ENCODE data around the gene SNED1.

SNED1 gene

DNA sequence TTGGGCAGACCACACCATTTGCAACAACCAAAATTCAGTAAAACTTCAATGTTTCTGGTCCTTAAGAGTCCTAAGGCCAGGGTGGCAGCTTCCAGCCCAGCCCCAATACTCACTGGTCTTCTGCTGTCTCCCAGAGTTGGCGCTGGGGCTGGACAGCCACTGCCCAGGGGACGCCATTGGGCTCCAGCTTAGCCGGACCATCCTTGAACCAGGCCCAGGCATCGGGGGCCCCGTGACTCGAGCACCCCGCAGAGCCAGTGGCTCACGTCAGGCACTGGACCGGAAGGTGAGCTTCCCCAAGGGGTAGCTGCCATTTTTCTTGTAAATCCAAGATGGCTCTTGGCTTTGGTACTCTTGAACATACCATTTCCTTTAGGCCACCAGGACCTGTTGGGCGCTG lies 21.8 kb downstream of the SNED1 start:
- peaks cover 4% of the 10 kb centered on the region; the same call in 1 of the 2 replicates for H3K9me3 ChIP-seq (ENCODE audit: insufficient read depth, low read depth, low read length)
- H3K9ac ChIP-seq (ENCODE audit: low read depth, low read length, poor library complexity, severe bottlenecking), result no peak overlapping the region
- no peak overlapping the region for H3K4me2 ChIP-seq (ENCODE audit: low read depth, low read length, poor library complexity, severe bottlenecking)
- no peaks in the 10 kb centered on the region for H3F3A ChIP-seq (ENCODE audit: low read depth)
- H3K27me3 ChIP-seq (ENCODE audit: insufficient read depth, low read length, poor library complexity, severe bottlenecking), result no peaks in the 10 kb centered on the region
- H3K79me2 ChIP-seq (ENCODE audit: insufficient read depth, low read length), result no peaks in the 10 kb centered on the region
- no peak for TF ChIP-seq EZH2phosphoT487 (IDR thresholded peaks at IDR 0.05; ENCODE audit: borderline replicate concordance)
- no peak for TF ChIP-seq CTCF (conservative IDR thresholded peaks at IDR 0.05; ENCODE audit: low read length)
- no peaks in the 10 kb centered on the region for H4K20me1 ChIP-seq (ENCODE audit: insufficient read depth, low read length, poor library complexity, severe bottlenecking)
- H3K4me1 ChIP-seq (ENCODE audit: insufficient read depth, low read length, poor library complexity, severe bottlenecking), result no peaks in the 10 kb centered on the region
- H3K36me3 ChIP-seq (ENCODE audit: insufficient read depth, low read length), result no peaks in the 10 kb centered on the region
- no peaks in the 10 kb centered on the region for H3K9me2 ChIP-seq (replicated peaks; ENCODE audit: low read depth, low read length)
- H3K4me3 ChIP-seq (ENCODE audit: low read length, poor library complexity, severe bottlenecking), result no peak overlapping the region
- no peak overlapping the region for H2AFZ ChIP-seq (ENCODE audit: low read length)

DNA sequence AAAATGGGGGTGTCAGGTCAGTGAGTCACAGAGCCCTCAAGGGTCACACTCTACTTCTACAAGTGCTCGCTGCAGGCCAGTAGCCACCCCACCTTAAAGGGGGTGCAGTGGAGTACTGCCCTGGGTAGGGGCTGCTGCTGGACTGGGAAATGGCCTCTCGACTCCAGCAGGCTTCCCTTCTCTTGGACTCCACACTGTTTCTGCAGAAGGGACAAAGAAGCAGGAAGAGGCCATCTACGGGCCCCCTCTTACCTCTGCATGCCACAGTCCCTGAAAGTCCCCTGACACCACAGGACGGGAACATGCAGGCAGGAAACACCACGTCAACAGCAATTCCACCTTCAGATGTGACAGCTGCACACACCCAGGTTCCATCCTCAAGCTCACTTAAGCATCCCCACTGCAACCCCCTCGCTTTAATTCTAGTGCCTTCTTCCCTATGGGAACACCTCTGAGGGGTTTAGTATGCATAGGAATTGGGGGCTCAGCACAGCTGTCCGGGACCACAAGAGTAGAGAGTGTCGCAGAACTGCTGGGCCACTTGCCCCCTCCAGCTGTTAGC lies 22.3 kb downstream of the SNED1 start:
- Histone ChIP-seq H3K9ac (ENCODE audit: low read depth, low read length, poor library complexity, severe bottlenecking) (no peak overlapping the region), H3K79me2 (ENCODE audit: insufficient read depth, low read length) (no peaks in the 10 kb centered on the region), H3K9me2 (replicated peaks; ENCODE audit: low read depth, low read length) (no peaks in the 10 kb centered on the region), H3K4me1 (ENCODE audit: insufficient read depth, low read length, poor library complexity, severe bottlenecking) (no peaks in the 10 kb centered on the region), H2AFZ (ENCODE audit: low read length) (no peak overlapping the region), H3K36me3 (ENCODE audit: insufficient read depth, low read length) (no peaks in the 10 kb centered on the region), H3K9me3 (ENCODE audit: insufficient read depth, low read depth, low read length) (peaks cover 9% of the 10 kb centered on the region; the same call in 1 of the 2 replicates), H3K27me3 (ENCODE audit: insufficient read depth, low read length, poor library complexity, severe bottlenecking) (no peaks in the 10 kb centered on the region), H3K4me2 (ENCODE audit: low read depth, low read length, poor library complexity, severe bottlenecking) (no peak overlapping the region), H4K20me1 (ENCODE audit: insufficient read depth, low read length, poor library complexity, severe bottlenecking) (no peaks in the 10 kb centered on the region), H3K4me3 (ENCODE audit: low read length, poor library complexity, severe bottlenecking) (no peak overlapping the region), H3F3A (ENCODE audit: low read depth) (no peaks in the 10 kb centered on the region)
- TF ChIP-seq CTCF (conservative IDR thresholded peaks at IDR 0.05; ENCODE audit: low read length), result no peak
- no peak for TF ChIP-seq EZH2phosphoT487 (IDR thresholded peaks at IDR 0.05; ENCODE audit: borderline replicate concordance)

GRCh38 chr2:241025639-241026038 lies 27.2 kb downstream of the SNED1 start:
- Histone ChIP-seq H2AFZ (ENCODE audit: low read length) (no peak overlapping the region), H3K9ac (ENCODE audit: low read depth, low read length, poor library complexity, severe bottlenecking) (no peak overlapping the region), H3K9me2 (replicated peaks; ENCODE audit: low read depth, low read length) (no peaks in the 10 kb centered on the region), H3F3A (ENCODE audit: low read depth) (no peaks in the 10 kb centered on the region), H3K9me3 (ENCODE audit: insufficient read depth, low read depth, low read length) (peaks cover 14% of the 10 kb centered on the region), H3K4me3 (ENCODE audit: low read length, poor library complexity, severe bottlenecking) (no peak overlapping the region), H3K4me2 (ENCODE audit: low read depth, low read length, poor library complexity, severe bottlenecking) (no peak overlapping the region), H3K4me1 (ENCODE audit: insufficient read depth, low read length, poor library complexity, severe bottlenecking) (no peaks in the 10 kb centered on the region), H4K20me1 (ENCODE audit: insufficient read depth, low read length, poor library complexity, severe bottlenecking) (no peaks in the 10 kb centered on the region), H3K27me3 (ENCODE audit: insufficient read depth, low read length, poor library complexity, severe bottlenecking) (no peaks in the 10 kb centered on the region), H3K36me3 (ENCODE audit: insufficient read depth, low read length) (no peaks in the 10 kb centered on the region), H3K79me2 (ENCODE audit: insufficient read depth, low read length) (no peaks in the 10 kb centered on the region)
- TF ChIP-seq EZH2phosphoT487 (IDR thresholded peaks at IDR 0.05; ENCODE audit: borderline replicate concordance) (no peak), CTCF (conservative IDR thresholded peaks at IDR 0.05; ENCODE audit: low read length) (no peak)

All from Loucy (cell line).